Muscle of back (tissue), 13 donors: ENCODE results near the gene METTL24. TPM values are rescaled to one million over a fixed set of nuclear protein-coding genes. Genes with fewer than 3 reads are reported as not detected.
A peak's percentile ranks its signal among the peaks of the same experiment; 100 is the strongest.

ENCODE experiments used
- DNase-seq, 3 donors: peaks; one replicate each; pipeline versions ENCODE4 v3.0.0 to v3.0.0-alpha.2; 2013
- long read RNA-seq, 9 donors: transcript quantifications; one replicate each; lab custom pipeline, GENCODE V29; 2026
- polyA plus RNA-seq, 10 donors: library from polyadenylated mRNA; unstranded; fragments of 120-200 nt; gene quantifications; one replicate each; pipeline ENCODE4 v1.2.1, GENCODE V29; 2013; ENCODE audit not compliant: insufficient read length in 10 of 10

The METTL24 gene
- polyA plus RNA-seq = 1 to 10 TPM in 2 of 10 donors, under 1 TPM in 8; 0.31 to 1.3 (median 0.89) TPM
- long read RNA-seq, donor 1 = 0 reads
- long read RNA-seq, donor 2 = 0 reads
- long read RNA-seq, donor 3 = 0 reads
- long read RNA-seq, donor 4 = 0 reads
- long read RNA-seq, donor 5 = 0 reads
- long read RNA-seq, donor 6 = 0 reads
- long read RNA-seq, donor 7 = 0 reads
- long read RNA-seq, donor 8 = 0 reads
- long read RNA-seq, donor 9 = 0 reads

- peak in 2 of 3 donors; percentile 26 to 70 for DNase-seq
These were observed at the start of gene METTL24 for GRCh38 chr6:110357664-110358552. Gene METTL24 (minus strand): TSS chr6:110358349. CDS start chr6:110358272, 77 bp downstream.

DNA sequence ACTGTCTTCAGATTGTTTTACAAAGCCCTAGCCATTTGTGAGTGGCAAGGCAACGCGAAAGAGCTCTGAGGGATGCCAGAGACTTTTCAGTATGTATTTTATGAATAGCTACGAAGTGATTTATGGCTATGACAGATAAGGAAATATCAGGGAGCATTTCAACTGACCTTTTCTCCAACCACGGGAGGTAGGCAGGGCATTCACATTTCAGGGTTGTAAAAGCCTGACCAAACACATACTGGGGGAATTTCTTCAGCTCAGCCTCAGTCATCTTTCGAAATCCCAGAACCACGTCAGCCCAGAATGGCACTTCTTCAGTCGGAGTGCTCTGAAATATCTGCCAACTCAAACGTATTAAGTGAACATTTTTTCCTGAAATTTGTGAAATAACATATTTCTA lies 46.5 kb upstream of the METTL24 start:
- no peak for DNase-seq

DNA sequence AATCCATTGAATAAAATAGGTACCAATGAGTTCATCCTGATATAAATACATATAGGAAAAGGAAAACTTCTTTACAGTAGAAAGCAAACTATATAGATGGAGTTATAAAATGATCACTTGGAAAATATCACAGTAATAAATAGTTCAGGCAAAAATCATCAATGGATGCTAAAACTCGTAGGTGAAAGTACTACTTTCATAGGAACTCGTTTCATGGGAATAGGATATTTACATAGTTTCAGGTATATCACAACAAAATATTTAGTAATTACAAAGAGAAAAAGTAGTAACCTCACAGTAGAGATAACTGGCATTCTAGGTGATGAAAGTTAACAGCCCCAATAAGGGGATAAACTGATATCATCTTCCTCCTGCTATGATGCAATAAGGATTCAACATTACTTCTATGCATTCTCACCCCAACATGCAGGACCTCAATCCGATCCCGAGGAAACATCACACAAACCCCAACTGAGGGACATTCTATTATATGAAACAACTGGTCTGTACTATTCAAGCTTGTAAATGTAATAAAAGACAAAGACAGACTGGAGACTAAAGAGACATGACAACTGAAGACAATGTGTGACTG lies 43.5 kb upstream of the METTL24 start:
- no peak for DNase-seq

DNA sequence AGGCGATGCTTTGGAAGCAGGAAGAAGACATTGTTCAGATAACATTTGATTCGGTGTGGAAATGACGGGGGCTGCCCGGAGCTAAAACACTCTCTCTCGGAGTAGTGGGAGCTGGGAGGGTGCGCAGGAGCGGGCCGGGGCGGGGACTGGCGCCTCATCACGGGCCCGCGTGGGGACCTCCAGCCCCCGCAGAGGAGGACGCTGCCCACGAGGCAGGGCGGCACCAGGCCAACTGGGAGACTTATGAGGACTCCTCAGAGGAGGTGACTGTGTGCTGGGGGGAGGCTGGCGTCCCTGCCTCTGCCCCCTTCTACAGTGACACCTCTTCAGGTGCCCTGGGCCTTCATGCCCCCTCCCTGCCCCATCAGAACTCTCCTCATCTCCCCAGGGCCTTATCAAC lies 42.1 kb upstream of the METTL24 start:
- no peak for DNase-seq

GRCh38 chr6:110399219-110400071 lies 41.3 kb upstream of the METTL24 start:
- DNase-seq = peak in 1 of 3 donors; percentile 57

- no peak for DNase-seq
These were observed 40.6 kb upstream of the METTL24 start for GRCh38 chr6:110398778-110399177.

- DNase-seq = no peak
These were observed 37.1 kb upstream of the METTL24 start for GRCh38 chr6:110395221-110395620.

DNA sequence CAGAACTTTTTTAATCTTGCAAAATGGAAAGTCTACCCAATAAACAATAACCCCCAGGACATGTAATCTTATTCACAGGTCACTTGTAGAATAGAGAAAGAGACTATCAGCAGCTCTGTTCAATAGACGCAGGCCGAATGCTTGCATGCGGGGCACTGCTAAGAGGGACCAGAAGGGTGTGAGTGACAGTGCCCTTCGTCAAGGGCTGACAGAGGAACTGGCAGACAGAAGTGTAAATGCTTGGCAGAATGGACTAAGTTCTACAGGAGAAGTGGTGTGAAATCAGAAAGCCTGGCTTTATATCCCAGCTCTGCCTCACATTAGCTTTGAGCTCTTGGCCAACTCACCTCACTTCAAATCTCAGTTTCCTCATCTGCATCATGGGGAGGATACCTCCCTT lies 36.3 kb upstream of the METTL24 start:
- no peak for DNase-seq

- no peak for DNase-seq
These were observed 34.6 kb upstream of the METTL24 start for GRCh38 chr6:110392727-110393126.

DNA sequence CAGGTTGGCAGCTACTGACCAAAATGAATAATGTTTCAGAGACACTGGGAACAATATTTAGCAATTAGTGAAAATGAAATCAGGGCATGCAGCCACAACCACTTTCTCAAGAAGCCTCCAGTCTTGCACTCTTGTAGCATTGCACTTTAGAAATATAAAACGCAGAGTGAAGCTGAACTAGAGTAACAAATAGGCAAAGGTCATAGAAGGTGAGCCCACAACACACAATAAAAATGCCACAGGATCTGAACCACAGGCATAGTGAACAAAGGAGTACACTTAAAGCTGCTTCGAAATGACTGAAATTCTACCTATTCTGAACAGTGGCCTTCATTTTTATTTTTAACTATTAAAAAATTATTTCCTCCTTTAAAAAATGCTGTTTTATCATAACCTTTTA lies 32.3 kb upstream of the METTL24 start:
- no peak for DNase-seq

DNA sequence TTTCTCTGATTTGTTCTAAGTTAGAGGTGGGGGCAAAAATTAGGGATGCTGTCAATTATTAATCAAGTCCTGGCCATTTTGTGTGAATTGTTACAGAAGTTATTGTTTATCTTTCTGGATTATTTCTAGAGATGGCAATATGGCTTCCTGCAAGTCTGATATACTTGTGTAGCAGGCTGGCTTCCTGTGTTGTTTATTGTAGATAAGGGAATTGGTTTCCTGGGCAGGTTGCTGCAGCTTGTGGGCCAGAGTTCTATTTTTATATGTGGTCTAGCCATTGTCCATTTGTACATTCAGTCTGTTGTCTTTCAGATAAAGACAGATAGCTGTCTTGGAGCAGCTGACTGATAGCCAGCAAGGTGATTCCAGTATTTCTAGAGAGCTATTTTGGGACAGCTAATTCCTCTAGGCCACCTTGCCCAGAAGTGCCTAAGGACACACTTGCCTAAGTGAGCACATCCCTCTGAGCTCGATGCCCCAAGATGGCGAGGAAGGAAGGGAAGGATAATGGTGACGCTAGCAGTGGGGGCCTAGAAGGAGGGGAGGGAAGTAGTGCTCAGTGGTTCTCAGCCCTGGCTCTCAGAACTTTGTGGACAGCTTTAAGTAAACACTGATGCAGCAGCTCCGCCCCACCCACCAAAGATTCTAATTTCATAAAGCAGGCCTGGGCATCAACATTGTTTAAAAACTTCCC lies 31.7 kb upstream of the METTL24 start:
- DNase-seq = no peak

- DNase-seq = no peak
These were observed 29.8 kb upstream of the METTL24 start for GRCh38 chr6:110387986-110388385.

- no peak for DNase-seq
These were observed 27.3 kb upstream of the METTL24 start for GRCh38 chr6:110385458-110385863.

GRCh38 chr6:110378552-110378951 lies 20.4 kb upstream of the METTL24 start:
- no peak for DNase-seq

DNA sequence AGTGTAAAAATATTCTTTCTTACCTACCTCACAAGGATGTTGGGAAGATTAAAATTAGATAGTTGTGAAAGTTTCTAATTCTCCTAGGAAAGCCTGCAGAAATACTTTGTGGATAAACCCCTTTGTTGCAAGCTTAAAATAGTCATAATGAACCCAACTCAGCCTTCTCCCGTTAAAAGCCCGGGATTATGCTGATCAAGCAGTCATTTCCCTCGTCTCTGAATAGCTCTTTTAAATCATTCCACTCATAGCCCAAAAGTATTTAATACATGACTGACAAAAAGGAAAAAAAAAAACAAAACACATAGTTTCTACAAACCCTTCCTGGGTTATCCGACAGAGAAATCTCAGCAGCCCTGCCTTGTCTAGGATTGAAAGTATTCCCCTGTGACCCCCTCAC lies 10.9 kb upstream of the METTL24 start:
- DNase-seq = no peak

GRCh38 chr6:110368284-110368683 lies 10.1 kb upstream of the METTL24 start:
- no peak for DNase-seq

DNA sequence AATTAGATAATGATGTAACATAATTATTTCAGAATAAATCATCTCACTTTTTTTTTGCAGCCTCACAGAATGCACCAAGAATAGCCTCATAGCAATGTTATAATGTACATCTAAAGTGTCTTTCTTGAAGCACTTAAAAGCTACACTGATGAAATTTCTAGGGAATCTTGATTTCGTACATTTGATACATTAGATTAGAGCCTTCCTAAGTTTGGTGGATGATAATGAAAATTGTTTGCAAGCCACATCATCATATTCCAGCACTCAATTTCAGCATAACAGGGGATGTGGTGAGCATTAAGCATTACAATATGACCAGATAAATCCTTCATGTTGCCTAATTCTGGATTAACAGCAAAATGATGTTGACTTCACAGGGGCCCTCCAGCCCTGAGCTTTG lies 9.7 kb upstream of the METTL24 start:
- no peak for DNase-seq

- DNase-seq = no peak
These were observed 8.8 kb upstream of the METTL24 start for GRCh38 chr6:110366975-110367374.

DNA sequence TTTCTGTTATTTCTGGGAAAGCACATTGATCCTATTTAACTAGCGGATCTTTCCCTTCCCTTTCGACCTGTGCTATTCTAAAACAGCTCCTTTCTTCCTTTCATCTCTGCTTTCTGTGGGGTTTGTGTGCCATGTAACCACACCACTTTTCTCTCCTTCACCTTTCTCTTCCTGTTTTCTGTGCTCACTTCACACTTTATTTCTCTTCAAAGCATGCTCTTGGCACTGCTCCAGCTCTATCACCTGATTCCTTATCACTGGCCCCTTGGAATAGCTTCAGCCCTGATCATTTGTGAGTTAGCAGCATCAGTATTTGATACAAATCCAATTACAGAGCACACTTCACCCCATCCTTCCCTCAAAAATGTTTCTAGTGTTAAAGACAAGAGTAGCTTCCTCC lies 8.1 kb upstream of the METTL24 start:
- no peak for DNase-seq

GRCh38 chr6:110364364-110365105 lies 6.4 kb upstream of the METTL24 start:
- DNase-seq = no peak

- no peak for DNase-seq
These were observed 5.6 kb upstream of the METTL24 start for GRCh38 chr6:110363748-110364147.
